Measurements from ENCODE around the gene CEBPZOS. TPM values are rescaled to one million over a fixed set of nuclear protein-coding genes. Genes with fewer than 3 reads are reported as not detected.

The CEBPZOS gene
- total RNA-seq, 1 experiment from 2014 or later = 1.5 TPM

GRCh38 chr2:37243435-37243834 lies 47.1 kb downstream of the CEBPZOS start:
- Histone ChIP-seq H3K4ac (ENCODE audit: low read depth, low read length) (no peak overlapping the region), H2BK120ac (ENCODE audit: low read depth, low read length, poor library complexity, severe bottlenecking) (no peak overlapping the region), H3K23ac (ENCODE audit: insufficient read length, low read depth, low read length) (no peak overlapping the region), H3K79me2 (ENCODE audit: insufficient read depth, low read length) (no peaks in the 10 kb centered on the region), H3K23me2 (ENCODE audit: insufficient read length, low read depth, low read length, poor library complexity, severe bottlenecking) (no peaks in the 10 kb centered on the region), H4K5ac (ENCODE audit: insufficient read length, low read depth, low read length) (no peak overlapping the region), H2BK20ac (ENCODE audit: low read depth, low read length, poor library complexity, severe bottlenecking) (no peak overlapping the region), H3K9me3 (ENCODE audit: control insufficient read depth, low read depth, low read length) (no peaks in the 10 kb centered on the region), H3K79me1 (ENCODE audit: insufficient read depth, low read depth, low read length, poor library complexity, severe bottlenecking) (peaks cover 2% of the 10 kb centered on the region), H2AFZ (ENCODE audit: low read length) (no peak overlapping the region), H3K56ac (ENCODE audit: insufficient read length, low read depth, low read length) (no peak overlapping the region), H2BK12ac (ENCODE audit: insufficient read length, low read depth, low read length) (no peak overlapping the region), H3T11ph (ENCODE audit: low read length) (no peak overlapping the region), H2AK5ac (ENCODE audit: insufficient read length, low read length) (no peak overlapping the region), H4K20me1 (ENCODE audit: control insufficient read depth, insufficient read depth, insufficient read length) (no peaks in the 10 kb centered on the region), H4K8ac (replicated peaks; ENCODE audit: insufficient read length, low read depth, low read length) (no peak overlapping the region), H3K4me2 (ENCODE audit: insufficient read depth, insufficient read length, low read length) (no peak overlapping the region), H2BK15ac (ENCODE audit: low read depth, low read length) (no peak overlapping the region), H3K27me3 (ENCODE audit: insufficient read depth, low read length) (no peaks in the 10 kb centered on the region), H4K91ac (ENCODE audit: insufficient read length, low read depth, low read length) (no peak overlapping the region), H3K9ac (ENCODE audit: extremely low read depth, insufficient read length, low read length) (no peak overlapping the region), H3K14ac (ENCODE audit: insufficient read depth, low read length) (no peak overlapping the region), H3K27ac (ENCODE audit: insufficient read length, low read depth, low read length) (no peak overlapping the region), H3K18ac (ENCODE audit: insufficient read length, low read depth, low read length) (no peak overlapping the region), H3K4me1 (ENCODE audit: insufficient read depth, low read length) (no peaks in the 10 kb centered on the region), H2BK5ac (ENCODE audit: insufficient read length, low read length) (no peak overlapping the region)
- Mint-ChIP-seq H3K27me3 (ENCODE audit: low read depth) (no peaks in the 10 kb centered on the region), H3K4me1 (peaks cover 6 to 15% of the 10 kb centered on the region in 2 experiments; a peak in 2 of 4 replicates), H3K4me3 (no peak overlapping the region), H3K36me3 (ENCODE audit: insufficient read depth in 1 of 3, low read depth in 3 of 3) (peaks cover 48 to 97% (median 91%) of the 10 kb centered on the region in 3 experiments; a peak in 6 of 7 replicates), H3K9me3 (no peaks in the 10 kb centered on the region), H3K27ac (peak overlapping the region in 2 of 3 experiments; percentile 21 to 82; a peak in 5 of 7 replicates)
- WGBS (ENCODE audit: extremely low coverage, insufficient read length, low lambda C conversion rate) = no CpG with 5 or more reads among the region's 4 CpGs
- DNase-seq = no peak
- no peak for TF ChIP-seq CTCF (conservative IDR thresholded peaks at IDR 0.05)
